ENCODE results near the gene CCSER2.
"Not testable (repeated sequence)": the region's sequence is repeated elsewhere in the genome, so short reads cannot be mapped to it uniquely, and the experiment has no call there.

- TF ChIP-seq CTCF (IDR thresholded peaks at IDR 0.05); ZFX (IDR thresholded peaks at IDR 0.05; ENCODE audit: borderline replicate concordance): not testable (repeated sequence)
These were observed 197.4 kb downstream of the CCSER2 start for GRCh38 chr10:84525807-84526182.
